ENCODE data around the gene PKD1L1.

DNA sequence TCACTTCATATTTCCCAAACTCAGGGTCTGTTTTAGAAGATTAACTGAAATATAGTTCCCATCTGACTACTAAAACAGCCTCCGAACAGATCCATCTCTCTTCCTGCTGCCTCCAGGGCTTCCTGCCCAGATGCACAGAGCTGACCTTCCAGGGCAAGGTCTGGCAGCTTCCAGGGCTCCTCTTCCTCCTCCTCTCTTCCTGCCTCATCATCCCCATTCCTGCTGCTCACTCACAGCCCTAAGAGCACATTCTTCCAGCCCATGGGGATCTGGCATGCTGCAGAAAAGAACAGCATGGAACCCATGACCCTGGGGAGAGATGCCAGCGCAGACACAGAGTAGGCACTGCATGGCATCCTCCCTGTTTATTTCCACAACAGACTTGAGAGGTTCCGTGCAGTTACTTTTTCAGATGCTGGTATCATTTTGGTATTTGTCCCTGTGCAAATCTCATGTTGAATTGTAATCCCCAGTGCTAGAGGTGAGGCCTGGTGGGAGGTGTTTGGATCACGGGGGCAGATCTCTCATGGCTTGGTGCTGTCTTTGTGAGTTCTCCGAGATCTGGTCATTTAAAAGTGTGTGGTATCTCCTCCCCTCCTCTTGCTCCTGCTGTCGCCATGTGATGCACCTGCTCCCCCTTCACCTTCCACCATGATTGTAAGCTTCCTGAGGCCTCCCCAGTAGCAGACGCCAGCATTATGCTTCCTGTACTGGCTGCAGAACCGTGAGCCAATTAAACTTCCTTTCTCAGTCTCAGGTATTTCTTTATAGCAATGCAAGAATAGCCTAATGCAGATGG lies 4.4 kb downstream of the PKD1L1 start:
- TF ChIP-seq, protein P1, sequence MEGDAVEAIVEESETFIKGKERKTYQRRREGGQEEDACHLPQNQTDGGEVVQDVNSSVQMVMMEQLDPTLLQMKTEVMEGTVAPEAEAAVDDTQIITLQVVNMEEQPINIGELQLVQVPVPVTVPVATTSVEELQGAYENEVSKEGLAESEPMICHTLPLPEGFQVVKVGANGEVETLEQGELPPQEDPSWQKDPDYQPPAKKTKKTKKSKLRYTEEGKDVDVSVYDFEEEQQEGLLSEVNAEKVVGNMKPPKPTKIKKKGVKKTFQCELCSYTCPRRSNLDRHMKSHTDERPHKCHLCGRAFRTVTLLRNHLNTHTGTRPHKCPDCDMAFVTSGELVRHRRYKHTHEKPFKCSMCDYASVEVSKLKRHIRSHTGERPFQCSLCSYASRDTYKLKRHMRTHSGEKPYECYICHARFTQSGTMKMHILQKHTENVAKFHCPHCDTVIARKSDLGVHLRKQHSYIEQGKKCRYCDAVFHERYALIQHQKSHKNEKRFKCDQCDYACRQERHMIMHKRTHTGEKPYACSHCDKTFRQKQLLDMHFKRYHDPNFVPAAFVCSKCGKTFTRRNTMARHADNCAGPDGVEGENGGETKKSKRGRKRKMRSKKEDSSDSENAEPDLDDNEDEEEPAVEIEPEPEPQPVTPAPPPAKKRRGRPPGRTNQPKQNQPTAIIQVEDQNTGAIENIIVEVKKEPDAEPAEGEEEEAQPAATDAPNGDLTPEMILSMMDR (IDR thresholded peaks at IDR 0.05): no peak
- TF ChIP-seq POLR2A (IDR thresholded peaks at IDR 0.05): no peak
